Measurements from ENCODE around the gene OR2H2.

Gene OR2H2

DNA sequence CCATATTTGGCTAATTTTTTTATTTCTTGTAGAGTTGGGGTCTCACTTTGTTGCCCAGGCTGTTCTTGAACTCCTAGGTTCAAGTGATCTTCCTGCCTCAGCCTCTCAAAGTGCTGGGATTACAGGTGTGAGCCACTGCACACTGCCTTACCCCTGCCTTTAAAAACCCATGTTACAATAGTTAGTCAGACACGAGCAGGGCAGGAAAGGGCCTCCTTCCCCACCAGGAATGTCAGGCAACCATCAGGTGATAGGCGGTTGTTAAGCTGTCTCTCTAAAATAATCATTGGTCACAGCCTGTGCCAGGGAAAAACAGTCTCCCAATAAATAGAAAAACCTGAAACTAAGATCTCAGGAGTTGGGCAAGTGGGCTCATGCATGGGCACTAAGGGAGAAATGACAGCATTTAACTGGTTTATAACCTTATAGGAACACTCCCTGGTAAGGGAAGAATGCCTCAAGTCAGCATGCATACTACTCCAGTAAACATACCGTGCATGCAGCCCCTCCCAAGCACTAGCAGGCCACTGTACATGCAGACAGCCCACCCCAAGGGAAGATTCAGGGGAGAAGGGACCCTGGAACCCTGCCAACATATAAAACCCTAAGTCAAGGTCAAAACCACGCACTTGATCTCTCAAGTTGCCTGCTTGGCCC, 8.4 kb downstream of the OR2H2 start:
- DNase-seq: no peak

DNA sequence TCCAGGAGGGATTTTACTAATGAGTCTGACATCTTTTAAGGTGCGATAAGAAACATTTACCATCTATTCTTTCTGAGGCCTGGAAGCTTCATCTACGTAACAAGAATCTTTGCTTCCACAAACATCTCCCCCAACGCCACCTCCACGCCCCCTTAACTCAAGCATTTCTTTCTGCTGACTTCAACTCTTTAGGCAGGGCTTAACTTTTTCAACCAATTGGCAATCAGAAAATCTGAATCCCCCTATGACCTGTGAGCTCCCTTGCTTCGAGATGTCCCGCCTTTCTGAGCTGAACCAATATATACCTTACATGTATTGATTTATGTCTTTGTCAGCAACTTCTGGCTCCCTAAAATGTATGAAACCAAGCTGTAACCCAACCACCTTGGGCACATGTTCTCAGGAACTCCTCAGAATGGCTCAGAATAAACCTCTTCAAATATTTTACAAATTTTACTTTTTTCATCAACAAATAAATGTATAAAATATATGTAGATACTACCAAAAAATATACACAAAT, 11.5 kb downstream of the OR2H2 start:
- no peak for DNase-seq

DNA sequence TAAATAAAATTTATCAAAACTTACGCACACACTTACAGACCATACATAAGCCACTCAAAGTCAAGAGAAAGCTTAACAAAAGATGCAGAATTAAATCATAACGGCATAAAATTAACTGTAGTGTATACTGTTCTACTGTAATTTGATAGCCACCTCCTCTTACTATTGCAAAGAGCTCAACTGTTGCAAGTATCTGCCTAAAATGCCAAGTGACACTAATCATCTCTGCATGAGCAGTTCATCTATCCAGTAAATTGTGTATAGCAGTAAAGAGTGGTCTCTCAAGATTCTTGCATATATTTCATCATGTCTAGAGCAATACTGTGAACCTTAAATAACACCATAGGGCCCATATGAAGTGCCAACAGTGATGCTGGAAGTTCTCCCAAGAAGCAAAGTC, 12.3 kb downstream of the OR2H2 start:
- no peak for DNase-seq

DNA sequence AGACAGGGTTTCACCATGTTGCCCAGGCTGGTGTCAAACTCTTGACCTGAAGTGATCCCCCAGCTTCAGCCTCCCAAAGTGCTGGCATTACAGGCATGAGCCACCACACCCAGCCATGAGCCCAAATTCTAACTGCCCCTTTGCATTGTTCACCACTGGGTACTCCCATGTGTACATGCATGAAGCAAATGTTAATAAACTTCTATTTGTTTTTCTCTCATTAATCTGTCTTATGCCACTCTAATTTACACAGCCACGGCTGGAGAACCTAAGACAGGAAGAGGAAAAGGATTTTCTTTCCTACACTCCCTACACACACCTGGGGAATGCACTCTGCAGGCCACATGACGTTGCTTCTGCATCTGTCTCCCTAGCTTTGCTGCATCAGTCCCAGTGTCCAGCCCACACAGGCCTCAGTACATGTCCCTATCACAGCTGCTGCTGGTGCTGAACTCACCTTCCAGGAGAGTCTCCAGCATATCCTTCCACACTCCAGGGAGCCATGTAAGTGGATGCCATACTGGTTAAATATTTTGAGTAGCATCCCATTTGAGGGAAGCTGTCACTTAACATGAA, 13.3 kb downstream of the OR2H2 start:
- DNase-seq: no peak

DNA sequence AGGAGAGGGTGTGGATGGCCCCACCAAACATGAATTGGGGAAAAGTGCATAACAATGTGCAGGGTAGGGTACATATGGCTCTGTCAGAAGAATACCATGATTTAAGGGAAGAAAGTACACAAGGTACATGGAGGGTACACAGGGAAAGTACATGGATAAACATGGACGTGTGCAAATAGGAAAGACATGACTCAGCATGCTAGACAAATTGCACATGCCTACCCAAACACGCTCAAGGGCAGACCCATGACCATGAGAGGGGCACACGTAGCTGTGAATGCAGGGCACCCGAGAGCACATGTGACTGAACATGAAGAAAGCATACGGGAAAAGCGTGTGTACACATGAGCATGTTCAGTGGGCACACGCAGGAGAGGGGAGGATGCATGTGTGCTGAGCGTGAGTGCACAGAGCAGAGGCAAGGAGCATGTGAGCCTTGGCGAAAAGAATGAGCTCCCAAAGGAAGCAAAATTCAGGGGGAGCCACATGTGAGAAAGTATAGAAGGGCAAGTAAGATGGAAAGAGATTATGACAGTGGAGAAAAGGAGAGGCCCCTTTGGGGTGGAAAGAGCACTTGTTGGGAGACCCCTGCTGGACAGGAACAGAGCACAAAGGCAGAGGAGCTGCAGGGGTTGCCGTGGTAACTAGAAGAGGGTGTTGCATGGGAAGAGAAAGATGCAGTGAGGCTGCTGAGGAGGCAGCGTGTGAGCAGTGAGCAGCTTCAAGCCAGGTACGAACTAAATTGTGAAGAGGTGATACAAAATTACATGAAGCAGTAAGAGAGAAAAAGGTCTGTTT, 17.8 kb downstream of the OR2H2 start:
- no peak for DNase-seq

DNA sequence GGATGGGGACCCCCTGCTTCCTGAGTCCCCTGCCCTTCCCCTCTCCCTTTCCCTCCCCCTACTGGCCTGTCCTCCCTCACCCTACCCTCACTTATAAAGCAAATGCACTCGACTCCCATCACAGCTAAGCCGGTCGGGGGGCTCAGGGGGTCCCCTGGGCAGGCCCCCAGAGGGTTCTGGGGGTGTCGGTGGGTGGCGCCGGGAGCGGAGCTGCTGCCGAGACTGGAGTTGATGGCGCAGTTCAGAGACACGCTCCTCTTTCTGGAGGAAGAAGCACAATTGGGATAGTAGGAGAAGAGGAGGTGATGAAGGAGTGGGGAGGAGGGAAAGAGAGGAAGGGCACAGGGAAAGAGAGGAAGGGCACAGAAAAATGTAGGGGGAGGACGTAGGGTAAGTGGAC, 18.5 kb downstream of the OR2H2 start:
- no peak for DNase-seq

DNA sequence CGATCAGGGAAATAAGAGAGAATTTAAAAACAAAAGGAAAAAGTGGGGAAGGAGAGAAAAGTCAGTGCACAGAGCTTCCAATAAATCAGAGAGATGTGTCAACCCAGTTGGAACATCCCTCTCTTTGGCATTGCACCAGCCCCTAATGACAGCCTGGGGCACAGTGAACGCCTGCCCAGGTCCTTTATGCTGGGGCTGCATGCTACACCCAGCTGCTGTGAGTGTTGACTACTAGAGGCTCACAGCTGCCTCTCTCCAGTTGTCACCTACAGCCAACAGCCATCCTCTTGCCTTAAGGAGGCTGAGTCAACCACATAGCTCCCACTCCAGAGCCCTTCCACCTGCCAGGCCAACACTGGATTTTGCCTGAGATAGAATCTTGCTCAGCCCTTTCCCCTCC, 19.0 kb downstream of the OR2H2 start:
- DNase-seq: no peak

DNA sequence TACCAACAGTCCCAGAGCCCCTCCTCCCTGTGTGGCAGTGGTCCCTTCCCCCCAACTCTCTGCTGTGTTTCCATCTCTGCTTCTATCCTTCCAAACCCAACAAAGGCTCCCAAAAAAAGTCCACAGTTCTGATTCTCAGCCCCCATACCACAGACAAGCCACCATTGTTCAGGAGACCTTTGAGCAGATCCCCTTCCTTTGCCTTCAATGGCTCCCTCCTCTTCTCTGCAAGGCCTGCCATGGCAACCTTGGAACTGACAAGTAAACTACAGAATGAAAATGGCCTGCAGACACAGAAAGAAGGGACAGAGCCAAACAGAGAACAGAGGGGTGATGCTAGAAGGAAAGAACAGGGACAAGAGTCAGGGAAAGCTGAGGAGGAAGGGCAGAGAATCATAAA, 23.2 kb downstream of the OR2H2 start:
- DNase-seq: no peak

DNA sequence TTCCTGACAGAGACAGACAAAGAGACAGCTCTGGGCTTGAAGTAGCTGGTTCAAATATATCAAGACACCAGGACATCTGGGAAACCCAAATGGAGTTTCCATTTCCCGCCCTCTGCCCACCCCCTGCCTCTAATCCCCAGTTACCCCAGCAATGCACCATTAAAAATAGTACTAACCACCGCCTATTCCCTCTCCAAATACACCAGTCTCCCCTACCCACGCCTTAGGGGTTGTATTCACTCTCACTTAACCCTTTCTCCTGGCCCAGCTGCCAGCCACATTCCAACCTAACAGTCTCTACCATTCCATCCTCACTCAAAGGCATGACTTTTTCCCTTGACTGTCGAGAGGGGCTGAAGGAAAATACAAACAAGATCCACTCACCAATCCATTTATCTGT, 25.6 kb downstream of the OR2H2 start:
- DNase-seq: no peak

DNA sequence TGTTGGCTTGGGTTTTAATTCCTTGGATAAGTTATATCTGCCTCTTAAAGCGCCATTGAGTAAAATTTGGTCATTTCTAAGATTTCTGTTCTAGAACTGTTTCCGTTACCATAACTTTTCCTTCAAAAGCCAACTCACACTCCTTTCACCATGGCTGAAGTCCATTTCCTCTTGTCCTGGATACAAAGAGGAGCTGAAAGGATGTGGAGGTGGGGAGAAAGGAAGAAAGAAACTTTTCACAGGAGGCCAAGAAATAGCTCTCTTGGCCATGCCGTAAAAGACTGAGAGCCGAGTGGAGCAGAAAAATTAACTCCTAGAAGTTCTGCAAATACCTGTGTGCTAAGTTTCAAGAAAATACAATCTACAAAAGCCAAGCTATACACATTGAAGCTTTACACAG, 26.5 kb downstream of the OR2H2 start:
- DNase-seq: no peak

DNA sequence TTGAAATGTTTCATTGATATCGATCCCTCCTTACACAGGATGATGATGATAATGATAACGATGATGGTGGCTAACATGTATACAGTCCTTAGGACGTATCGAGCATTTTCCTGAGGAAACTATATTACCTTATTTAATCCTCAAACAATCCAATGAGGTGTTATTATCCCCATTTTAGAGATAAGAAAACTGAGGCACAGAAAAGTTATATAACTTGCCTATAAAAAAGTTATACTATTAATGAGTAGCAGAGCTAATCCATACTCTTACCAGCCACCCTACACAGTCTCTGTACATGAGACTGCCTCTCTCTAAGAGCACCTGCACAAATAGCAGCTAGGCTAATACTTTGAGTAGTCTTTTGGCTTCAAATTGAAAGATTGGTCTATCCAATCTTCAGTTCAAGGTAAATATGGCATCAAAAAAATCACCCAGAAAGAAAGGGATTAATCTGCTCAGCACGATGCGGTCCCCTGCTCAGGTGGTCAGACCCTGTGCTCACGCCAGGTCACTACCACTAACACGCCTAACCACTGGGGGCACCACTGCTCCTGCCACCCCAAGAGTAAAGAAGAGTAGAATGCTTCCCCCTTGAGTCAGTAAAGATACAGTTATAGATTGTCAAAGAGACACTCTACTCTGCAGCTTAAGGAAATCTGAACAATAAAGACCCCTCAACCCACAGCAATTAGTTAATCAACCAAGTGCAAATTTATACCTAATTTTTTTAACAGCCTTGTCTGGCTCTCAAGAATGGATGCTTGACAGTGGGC, 33.0 kb downstream of the OR2H2 start:
- no peak for DNase-seq

DNA sequence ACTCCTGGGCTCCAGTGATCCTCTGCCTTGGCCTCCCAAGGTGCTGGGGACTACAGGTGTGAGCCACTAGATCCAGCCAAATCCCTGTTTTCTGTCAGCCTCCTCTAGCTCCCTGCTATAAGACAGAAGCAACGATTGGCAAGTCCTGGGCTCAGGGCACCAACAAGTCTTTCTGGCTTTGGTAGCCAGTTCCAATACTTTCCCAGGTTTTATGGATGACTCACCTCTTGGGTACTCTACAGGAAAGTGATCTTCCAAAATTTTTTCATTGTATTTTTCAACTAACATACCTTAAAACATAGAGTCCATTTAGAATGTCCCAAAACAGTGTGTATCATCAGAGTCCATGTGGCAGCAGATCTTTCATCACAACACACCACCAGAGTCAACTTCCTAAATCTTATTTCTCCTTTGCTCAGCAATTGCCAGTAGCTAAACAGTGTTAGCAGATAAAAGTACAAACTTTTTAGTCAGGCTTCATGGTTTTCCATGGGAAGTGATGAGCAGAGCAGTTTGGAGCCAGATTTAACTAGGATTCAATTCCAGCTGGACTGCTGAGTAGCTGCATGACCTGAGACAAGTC, 34.7 kb downstream of the OR2H2 start:
- DNase-seq: no peak

DNA sequence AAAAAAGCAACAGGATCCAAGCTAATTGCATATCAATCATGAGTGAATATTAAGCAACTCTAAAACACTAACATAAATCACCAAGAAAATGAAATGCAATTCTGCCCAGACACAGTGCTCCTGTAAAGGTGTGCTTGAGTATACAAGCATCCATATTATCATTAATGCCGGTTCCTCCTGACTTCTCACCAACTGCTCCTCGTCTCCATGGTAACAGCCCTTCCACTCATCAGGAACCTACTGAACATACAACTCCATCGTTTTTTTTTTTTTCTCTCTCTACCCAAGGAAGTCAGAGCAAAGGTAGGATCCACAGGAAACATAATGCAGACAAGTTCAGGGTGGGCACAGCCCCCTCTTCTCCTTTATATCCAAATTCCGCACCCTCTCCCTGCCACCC, 35.7 kb downstream of the OR2H2 start:
- DNase-seq: no peak

DNA sequence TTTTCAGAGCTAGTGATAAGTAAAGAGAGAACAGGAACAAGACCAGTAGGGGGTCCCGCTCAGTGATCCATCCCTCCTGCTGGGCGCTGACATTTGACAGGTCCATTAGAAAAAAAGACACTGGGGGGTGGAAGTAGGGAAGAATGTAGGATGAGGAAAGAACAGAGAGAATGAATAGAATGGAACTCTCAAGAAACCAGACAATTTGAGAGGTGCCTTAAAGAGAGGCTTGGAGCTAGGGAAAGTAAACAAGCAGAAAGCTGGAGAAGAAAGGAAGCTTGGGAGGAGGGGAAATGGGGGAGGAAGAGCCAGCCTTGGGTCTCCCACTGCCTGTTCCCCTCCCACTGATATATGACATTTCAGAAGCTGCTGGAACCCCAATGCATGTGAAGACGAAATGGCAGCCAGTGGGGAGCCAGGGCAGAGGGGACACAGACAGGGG, 39.6 kb downstream of the OR2H2 start:
- DNase-seq: no peak

DNA sequence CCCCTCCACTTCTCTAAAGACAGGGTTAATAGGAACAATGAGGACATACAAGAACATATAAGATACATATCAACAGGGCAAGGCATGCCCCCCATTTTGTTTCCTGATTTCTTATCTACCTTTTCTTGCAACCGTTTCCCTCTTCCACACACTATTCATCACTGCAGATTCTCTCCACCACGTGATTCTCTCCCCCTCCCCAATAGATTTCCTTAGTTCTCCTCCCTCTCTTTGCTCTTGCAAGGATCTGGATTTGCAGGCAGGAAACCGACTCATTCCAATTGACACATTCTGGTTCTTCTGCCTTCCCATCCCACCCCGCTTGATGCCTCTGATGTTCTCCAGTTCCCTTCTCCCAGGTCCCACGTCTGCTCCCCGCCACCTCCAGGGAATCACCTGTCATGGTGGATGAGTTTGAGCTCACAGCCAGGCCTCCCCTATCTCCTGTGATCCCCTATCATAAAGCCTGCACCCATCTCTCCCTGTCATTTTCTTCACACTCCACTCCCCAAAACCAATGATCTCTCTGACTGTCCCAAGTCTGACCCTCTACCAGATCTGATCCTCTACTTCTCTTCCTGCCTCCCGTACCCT, 40.5 kb downstream of the OR2H2 start:
- DNase-seq: no peak

DNA sequence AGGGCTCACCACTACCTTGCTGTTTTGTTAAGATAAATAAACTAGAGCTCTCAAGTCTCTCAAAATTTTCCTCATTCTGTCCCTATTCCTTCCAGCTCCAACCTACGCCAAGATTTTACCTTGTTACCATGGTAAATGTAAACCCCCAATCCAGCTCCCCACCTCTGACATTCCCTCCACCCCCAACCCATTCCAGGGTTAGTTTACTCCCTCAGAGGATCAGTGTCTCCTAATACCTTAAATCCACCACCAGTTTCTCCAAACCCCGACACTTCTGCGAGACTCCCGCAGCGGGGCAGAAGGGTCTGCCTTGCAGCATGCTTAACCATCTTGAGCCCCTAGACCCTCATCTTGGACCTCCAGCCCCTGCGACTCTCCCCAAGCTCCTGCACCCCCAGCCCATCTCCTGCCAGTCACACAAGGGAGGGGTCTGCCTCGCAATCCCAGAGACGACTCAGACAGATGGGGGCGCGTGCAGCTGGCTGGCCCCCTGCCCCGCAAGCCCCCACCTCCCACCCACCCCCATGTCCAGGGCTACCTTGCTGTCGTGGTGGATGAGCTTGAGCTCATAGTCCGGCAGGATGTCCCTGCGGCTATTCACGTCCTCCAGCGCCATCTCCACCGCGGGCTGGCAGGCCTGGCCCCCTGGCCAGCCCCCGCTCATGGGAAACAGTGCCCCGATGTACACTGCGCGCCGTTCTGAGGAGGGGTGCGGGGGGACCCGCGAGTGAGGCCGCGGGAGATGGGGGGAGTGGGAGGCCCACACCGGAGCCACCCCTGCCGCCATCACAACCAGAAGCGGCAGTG, 42.2 kb downstream of the OR2H2 start:
- DNase-seq: no peak

DNA sequence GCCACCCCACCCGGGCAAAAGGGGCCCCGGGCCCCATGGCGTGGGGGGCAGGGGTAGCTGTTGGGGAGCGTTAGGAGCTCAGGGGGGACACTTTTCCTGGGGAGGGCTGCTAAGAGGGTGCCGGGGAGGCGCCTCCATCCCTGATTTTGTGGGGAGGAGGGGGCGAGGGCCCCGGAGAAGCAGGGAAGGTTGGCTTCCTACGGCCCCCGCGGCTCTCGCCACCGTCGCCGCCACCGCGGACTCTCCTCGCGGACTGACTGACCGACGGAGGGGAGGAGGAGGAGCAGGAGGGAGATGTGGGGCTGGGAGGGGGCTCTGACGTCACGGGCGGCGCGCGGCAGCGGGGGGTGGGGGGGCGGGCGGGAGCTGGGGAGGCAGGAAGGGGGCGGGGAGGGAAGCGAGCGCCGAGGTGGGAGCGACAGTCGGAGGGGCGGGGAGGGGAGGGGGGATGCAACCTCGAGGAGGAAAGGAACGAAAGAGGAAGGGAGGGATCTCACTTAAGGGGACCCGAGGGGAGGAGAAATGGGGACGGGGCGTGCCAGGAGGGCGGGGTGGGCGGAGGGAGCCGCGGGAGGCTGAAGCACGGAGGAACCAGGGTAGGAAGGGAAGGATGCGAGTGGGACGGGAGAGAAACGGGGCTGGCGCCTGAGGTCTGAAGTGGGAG, 43.0 kb downstream of the OR2H2 start:
- peak; percentile 62 for DNase-seq

DNA sequence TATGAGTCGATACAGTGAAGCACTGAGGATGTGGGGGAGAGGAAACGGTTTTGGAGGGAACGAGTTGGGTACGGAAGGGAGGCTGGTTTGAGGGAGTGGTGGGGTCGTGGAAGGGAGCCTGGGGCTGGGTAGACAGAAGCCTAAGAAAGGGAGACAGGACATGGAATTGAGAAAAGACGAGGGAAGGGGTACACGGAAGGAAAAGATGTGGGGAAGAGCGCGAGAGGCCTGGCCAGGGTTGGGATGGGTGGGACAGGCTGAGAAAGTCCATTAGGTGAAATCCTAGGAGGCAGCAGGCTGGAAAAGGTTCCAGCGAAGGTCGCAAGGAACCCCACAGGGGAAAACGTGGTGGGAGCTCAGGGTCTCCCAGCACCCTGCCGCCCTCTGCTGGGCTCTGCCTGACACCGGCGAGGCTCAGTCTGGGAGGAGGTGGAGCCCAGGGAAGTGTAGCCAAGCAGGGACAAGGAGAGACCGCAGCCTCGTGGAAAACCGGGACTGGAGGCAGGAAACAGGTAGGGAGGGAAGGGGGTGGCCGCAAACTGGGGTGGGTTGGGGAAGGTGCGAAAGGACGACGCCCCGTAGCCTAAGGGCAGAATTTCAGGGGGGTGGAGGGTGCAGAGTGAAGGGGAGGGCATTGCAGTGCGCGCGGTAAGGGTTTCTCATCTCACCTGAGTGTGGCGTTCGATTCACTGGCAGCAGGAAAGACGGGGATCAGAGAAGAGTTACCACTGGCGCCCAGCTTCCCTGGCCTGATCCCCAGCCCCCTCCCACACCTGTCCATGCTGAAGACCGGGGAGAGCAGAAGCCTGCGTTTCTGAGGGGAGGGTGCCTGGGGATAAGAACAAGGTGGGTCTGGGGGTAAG, 43.7 kb downstream of the OR2H2 start:
- peak; percentile 65 for DNase-seq

DNA sequence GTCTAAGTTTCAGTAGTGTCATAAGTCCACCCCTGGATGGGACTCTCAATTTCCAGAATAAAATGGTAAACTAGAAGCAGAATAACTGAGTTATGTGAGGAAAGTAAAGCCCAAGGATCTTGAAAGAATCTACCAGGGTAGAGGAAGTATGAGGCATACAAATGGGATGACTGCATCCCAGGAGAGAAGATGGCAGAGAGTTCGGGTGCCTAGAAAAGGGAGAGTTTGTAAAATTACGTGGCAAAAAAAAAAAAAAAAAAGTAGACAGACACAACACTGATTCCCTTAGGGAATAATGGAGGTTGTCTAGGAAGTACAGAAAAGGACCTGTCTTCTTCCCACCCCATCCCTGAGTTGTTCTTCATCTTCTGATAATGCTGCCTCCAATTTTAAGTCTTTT, 44.6 kb downstream of the OR2H2 start:
- DNase-seq: no peak

DNA sequence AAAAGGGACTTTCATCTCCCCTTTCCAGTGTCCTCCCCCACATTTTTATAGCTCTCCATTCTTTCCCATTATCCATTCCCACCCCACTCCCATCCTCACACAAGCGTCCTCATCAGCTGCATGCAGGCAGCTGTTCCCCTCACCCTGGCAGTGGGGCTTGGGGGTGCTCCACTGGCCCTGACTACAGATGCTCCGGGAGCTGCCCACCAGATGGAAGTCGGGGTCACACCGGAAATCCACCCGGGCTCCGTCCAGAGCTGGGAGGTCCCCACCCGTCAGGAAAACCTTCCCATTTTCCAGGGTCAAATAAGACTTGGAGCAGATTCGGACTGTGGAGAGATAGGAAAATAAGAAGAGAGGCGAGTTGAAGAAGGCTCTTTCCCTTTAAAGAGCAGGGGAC, 45.4 kb downstream of the OR2H2 start:
- no peak for DNase-seq

Data from activated T-cell treated with anti-CD3 and anti-CD28 coated beads, Interleukin-2, amount 50 U/mL, for 1 hour (primary cell).